HCEC 1CT (cell line): Measurements from ENCODE around the gene B4GALT1.
"Not testable (repeated sequence)": the region's sequence is repeated elsewhere in the genome, so short reads cannot be mapped to it uniquely, and the experiment has no call there.

Experiments
- DNase-seq: peaks from one replicate; pipeline ENCODE4 v3.0.0-alpha.2; 2017

The B4GALT1 gene

GRCh38 chr9:33161589-33162132 lies 5.5 kb downstream of the B4GALT1 start:
- no peak for DNase-seq

GRCh38 chr9:33161011-33161588 lies 6.0 kb downstream of the B4GALT1 start:
- DNase-seq = peak; percentile 93

GRCh38 chr9:33160446-33160845 lies 6.7 kb downstream of the B4GALT1 start:
- DNase-seq = not testable (repeated sequence)

GRCh38 chr9:33159777-33160127 lies 7.4 kb downstream of the B4GALT1 start:
- DNase-seq = peak; percentile 53

- peak; percentile 47 for DNase-seq
These were observed 8.0 kb downstream of the B4GALT1 start for GRCh38 chr9:33158843-33159776.

- DNase-seq = no peak
These were observed 8.9 kb downstream of the B4GALT1 start for GRCh38 chr9:33157960-33158842.

- DNase-seq = no peak
These were observed 11.7 kb downstream of the B4GALT1 start for GRCh38 chr9:33155393-33155792.

- DNase-seq = no peak
These were observed 12.8 kb downstream of the B4GALT1 start for GRCh38 chr9:33154371-33154770.

GRCh38 chr9:33153666-33154065 lies 13.5 kb downstream of the B4GALT1 start:
- DNase-seq = no peak

GRCh38 chr9:33153001-33153400 lies 14.1 kb downstream of the B4GALT1 start:
- DNase-seq = no peak

- no peak for DNase-seq
These were observed 15.5 kb downstream of the B4GALT1 start for GRCh38 chr9:33151601-33152000.

- DNase-seq = peak; percentile 94
These were observed 16.1 kb downstream of the B4GALT1 start for GRCh38 chr9:33151007-33151557.

GRCh38 chr9:33148367-33149014 lies 18.6 kb downstream of the B4GALT1 start:
- DNase-seq = no peak

- no peak for DNase-seq
These were observed 19.5 kb downstream of the B4GALT1 start for GRCh38 chr9:33147416-33148169.

- DNase-seq = no peak
These were observed 20.8 kb downstream of the B4GALT1 start for GRCh38 chr9:33146298-33146697.

- DNase-seq = no peak
These were observed 22.6 kb downstream of the B4GALT1 start for GRCh38 chr9:33144551-33144950.

- peak; percentile 23 for DNase-seq
These were observed 23.9 kb downstream of the B4GALT1 start for GRCh38 chr9:33143241-33143661.

GRCh38 chr9:33142535-33142934 lies 24.6 kb downstream of the B4GALT1 start:
- DNase-seq = no peak

GRCh38 chr9:33140401-33141360 lies 26.5 kb downstream of the B4GALT1 start:
- DNase-seq = no peak
